ENCODE measurements around the gene NR1I2.

Gene NR1I2

DNA sequence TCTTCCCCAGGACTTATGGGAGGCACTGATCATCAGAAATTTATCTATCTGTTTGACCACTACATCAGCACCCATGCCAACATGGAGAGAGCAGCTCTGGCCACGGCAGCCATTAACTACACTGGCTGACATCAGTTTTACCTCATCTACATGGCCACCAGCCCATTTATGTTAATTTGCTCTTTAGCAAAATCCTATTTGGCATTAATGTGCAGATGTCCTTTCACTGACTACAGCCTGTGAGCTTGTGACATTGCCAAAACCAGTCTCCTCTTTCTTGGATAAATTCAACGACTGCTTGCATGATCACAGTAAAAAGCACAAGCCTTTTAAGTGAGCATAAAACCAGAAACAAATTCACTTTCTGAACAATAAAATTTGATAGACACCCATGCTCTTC, 47.5 kb downstream of the NR1I2 start:
- DNase-seq (ENCODE audit: insufficient read length, low spot score): no peak
- no peak for FAIRE-seq
- TF ChIP-seq CTCF (IDR thresholded peaks at IDR 0.05; ENCODE audit: insufficient read depth, missing control alignments): no peak

GRCh38 chr3:119831022-119831421, 49.1 kb downstream of the NR1I2 start:
- FAIRE-seq: no peak
- no peak for DNase-seq (ENCODE audit: insufficient read length, low spot score)
- peak; percentile 7 for TF ChIP-seq CTCF (IDR thresholded peaks at IDR 0.05; ENCODE audit: insufficient read depth, missing control alignments)

DNA sequence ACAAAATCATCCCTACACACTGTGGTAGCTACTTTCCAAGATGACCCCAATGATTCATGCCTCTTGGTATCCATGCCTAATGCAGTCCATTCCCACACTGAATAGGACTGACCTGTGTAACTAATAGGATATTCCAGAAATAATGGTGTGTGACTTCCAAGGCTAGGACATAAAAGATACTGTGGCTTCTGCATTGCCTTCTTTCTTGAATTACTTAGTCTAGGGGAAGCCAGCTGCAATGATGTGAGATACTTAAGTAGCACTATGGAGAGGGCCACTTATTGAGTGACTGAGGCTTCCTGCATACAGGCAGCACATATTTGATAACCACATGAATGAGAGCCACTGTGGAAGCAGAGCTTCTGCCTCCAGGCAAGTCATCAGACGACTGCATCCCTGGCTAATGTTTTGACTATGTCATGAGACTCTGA, 50.1 kb downstream of the NR1I2 start:
- FAIRE-seq: no peak
- DNase-seq (ENCODE audit: insufficient read length, low spot score): no peak
- TF ChIP-seq CTCF (IDR thresholded peaks at IDR 0.05; ENCODE audit: insufficient read depth, missing control alignments): no peak

- FAIRE-seq (no peak), DNase-seq (ENCODE audit: insufficient read length, low spot score) (no peak)
- TF ChIP-seq CTCF (IDR thresholded peaks at IDR 0.05; ENCODE audit: insufficient read depth, missing control alignments): no peak
These were observed 53.0 kb downstream of the NR1I2 start for GRCh38 chr3:119834754-119835370.

DNA sequence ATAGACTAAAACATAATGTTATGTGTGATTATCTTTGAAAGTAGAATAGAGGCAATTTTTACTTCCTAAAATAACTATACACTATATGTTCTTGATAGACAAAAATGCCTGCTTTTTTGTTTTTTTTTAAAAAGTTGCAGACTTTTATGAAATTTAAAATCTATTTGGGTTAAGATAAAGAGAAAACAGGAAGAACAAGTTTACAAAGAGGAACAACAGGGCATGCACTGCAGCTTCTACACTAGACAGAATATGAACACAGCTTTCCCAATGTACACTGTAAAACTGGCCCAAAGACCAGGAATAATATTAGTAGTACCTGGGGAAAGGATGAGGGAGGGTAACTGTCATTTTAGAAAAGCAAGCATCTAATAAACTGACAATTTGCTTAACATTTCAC, 53.7 kb downstream of the NR1I2 start:
- no peak for TF ChIP-seq CTCF (IDR thresholded peaks at IDR 0.05; ENCODE audit: insufficient read depth, missing control alignments)
- DNase-seq (ENCODE audit: insufficient read length, low spot score) (no peak), FAIRE-seq (no peak)

- DNase-seq (ENCODE audit: insufficient read length, low spot score): no peak
- FAIRE-seq: no peak
These were observed 60.0 kb downstream of the NR1I2 start for GRCh38 chr3:119841808-119842471.

More at GRCh38 chr3:119841808-119842471, 60.0 kb downstream of the NR1I2 start:
- no peak for TF ChIP-seq CTCF (IDR thresholded peaks at IDR 0.05; ENCODE audit: insufficient read depth, missing control alignments)
